LoVo (cell line): ENCODE data around the gene TRIM32.

Source experiments
- DNase-seq: peaks from one replicate; pipeline ENCODE4 v3.0.0-alpha.2; 2016; ENCODE audit warnings: low spot score

The TRIM32 gene

GRCh38 chr9:116705531-116705930 is 18.4 kb downstream of the TRIM32 start:
- no peak for DNase-seq

- no peak for DNase-seq
Observed at GRCh38 chr9:116706310-116707290, 19.5 kb downstream of the TRIM32 start.

- no peak for DNase-seq
Observed at GRCh38 chr9:116712781-116713180, 25.7 kb downstream of the TRIM32 start.

DNA sequence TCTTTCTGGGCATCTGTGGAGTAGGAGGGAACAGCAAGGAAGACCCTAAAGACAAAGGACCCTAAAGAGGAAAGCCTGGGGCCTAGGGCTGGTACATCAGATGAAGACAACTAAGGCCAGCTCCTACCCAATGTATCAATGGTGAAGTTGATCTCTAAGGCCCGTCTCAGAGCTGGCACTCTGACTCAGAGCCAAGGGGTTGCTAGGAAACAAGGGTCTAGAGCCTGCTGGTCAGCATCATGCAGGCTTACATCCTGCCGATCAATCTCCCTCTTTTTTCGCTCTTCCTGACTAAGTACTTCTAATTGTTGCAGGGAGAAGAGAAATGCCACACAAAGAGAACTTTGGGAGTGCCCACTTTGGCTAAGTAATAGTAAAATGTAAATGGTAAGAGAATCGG is 26.2 kb downstream of the TRIM32 start:
- DNase-seq: no peak

GRCh38 chr9:116715751-116716150 is 28.6 kb downstream of the TRIM32 start:
- DNase-seq: no peak

- no peak for DNase-seq
Observed at GRCh38 chr9:116716438-116716837, 29.3 kb downstream of the TRIM32 start.

- DNase-seq: no peak
Observed at GRCh38 chr9:116717150-116717549, 30.0 kb downstream of the TRIM32 start.

- no peak for DNase-seq
Observed at GRCh38 chr9:116718111-116718510, 31.0 kb downstream of the TRIM32 start.

- no peak for DNase-seq
Observed at GRCh38 chr9:116720111-116720510, 33.0 kb downstream of the TRIM32 start.

DNA sequence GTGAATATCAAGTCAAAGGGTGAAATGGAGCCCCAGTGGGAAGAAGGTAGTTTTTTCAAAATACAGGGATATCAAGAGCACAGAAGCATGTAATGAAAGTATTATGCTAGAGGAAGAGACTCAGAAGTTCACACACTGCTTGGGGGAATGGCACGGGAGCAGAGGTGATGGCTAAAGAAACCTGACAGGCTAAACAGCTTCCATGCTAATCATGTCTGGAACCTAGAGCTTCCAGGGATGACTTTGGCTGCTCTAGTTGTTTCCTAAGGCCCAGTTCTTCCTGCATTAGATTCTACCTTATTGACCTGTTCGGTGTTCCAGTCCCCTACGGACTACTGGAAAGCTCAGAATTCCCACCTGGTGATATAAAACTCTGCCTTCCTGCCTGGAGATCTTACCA is 34.3 kb downstream of the TRIM32 start:
- DNase-seq: no peak

DNA sequence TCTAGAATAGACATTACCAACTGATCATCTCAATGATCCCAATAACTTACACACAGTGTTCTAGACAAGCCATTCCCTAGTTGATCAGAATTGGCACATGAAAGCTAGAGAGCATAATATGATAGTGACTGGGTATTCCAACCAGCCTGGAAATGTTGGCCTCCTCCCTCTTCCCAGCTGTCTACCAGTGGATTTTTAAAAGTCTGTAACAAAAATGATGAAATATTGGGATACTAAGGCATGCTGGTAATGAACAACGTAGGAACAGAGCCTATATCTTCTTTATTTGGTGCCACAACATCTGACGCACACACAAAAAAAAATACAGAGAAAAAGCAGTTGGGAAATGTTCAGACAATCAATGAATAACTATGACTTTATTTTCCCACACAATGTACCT is 34.8 kb downstream of the TRIM32 start:
- no peak for DNase-seq

- no peak for DNase-seq
Observed at GRCh38 chr9:116724123-116724522, 37.0 kb downstream of the TRIM32 start.

DNA sequence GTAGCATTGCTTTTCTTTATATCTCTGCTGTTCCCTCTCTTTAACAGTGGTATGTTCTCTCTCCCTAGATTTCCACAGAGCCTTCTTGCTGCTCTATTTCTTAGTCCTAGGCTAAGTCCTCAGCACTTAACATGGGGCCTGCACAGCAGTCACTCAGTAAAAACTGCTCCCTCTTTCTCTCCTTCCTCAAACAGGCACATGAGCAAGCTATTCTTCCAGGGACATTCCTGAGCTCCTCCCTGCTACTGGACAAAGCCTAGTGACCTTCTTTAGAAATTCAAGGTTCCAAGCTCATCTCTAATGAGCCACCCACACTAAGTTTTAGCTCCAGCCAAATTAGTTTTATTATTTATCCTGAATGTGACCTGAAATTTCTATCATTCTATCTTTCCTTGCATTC is 39.5 kb downstream of the TRIM32 start:
- DNase-seq: no peak

DNA sequence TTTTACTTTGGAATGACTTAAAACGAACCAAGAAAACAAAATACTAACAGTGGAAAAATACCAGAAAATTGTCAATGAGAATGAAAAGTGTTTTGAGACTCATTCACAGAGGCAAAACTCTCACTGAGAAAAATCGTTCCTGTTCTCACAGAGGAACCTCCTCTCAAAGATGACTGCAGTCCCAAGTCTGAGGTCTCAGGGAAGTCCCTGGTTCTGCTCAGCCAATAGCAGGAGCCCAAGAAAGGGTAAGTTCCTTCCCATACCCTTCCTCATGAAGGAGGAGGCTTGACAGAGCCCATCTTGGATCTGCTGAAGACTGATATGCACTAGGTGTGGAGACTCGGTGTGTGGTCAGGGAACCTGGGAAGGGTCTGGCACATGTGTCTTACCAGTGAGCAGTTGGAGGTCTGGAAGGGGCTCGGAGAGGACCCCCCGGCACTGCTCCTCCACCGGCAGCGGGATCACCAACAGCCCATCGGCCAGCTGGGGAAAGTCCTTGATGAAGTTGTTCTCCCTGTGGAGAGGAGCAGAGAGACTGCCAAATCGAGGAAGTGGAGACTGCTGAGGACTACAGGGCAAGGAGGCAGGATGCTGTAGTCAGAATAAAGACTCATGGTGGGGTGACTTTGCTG is 46.0 kb downstream of the TRIM32 start:
- no peak for DNase-seq

- no peak for DNase-seq
Observed at GRCh38 chr9:116736399-116737151, 49.5 kb downstream of the TRIM32 start.

DNA sequence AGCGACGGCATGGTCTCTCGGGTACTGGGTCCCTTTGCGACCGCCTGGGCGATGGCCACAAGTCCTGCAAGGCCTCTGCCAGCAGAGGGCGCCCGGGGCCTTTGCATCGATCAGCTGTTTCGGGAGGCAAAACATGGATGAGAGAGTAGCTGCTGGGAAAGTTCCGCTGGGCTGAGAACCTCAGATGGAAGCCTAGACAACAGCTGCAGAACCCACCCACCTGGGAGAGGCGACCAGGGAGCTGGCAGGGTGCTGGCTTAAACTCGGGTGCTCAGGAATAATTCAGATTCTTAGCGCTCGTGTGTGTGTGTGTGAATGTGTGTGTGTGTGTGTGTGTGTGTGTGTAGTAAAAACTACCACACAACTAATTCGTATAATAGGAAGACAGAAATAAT is 50.0 kb downstream of the TRIM32 start:
- peak; percentile 69 for DNase-seq

DNA sequence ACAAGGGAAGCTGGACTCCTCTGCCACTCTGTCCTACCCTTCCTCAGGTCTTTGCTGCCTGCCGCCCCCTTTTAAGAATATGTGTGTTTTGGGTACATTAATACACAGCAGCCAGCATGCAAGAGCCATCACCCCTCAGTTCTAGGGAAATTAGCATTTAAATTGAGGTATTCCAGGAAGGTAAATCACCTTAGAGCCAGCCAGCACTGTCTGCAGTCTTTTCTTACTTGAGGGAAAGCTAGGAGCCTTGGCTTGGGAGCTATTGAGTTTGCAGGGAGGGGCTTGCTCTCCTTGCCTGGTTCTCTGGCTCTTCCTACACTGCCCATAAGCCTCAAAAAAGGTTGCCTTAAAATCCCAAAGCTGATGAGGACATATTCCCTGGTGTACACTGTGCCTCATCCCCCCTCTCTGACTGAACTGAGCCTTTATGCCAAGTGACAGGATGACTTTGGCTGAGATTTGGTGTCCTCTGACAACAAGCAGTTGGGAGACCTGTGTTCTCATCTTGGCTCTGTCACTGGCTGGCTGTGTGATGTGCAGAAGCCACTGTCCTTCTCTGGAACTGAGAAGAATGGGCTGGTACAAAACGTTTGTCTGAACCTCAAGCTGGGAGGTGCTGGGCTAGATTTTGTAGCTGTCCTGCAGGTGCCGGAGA is 54.1 kb downstream of the TRIM32 start:
- no peak for DNase-seq

DNA sequence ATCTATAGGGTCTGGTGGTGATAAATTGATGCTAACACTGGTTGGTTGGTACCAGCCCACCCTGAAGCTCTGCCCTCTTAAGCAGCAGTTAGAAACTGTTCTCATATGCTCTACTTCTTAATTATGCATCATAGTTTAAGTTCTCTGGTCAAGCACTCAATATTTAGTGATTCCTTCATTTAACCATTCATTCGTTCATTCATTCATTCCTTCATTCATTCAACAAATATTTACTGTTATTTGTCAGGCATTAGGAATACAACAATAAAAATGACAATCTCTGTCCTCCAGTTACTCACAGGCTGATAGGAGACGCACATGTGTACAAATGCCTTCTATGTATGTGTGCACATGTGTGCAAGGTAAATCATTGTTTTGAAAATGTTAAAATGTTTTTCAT is 54.6 kb downstream of the TRIM32 start:
- DNase-seq: no peak

GRCh38 chr9:116749176-116749575 is 62.1 kb downstream of the TRIM32 start:
- DNase-seq: no peak

DNA sequence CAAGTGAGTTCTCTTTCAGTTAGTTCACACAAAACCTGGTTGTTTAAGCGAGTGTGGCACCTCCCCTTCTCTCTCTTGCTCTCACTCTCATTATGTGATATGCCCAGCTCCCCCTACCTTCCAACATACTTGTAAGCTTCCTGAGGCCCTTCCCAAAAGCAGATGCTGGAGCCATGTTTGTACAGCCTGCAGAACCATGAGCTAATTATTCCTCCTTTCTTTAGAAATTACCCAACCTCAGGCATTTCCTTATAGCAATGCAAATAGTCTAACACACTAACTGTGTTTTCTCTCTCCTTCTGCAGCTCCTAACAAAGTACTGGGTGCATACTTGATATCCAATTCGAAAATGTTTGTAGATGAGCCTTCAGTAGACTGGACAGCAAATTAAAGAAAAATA is 62.7 kb downstream of the TRIM32 start:
- DNase-seq: no peak

DNA sequence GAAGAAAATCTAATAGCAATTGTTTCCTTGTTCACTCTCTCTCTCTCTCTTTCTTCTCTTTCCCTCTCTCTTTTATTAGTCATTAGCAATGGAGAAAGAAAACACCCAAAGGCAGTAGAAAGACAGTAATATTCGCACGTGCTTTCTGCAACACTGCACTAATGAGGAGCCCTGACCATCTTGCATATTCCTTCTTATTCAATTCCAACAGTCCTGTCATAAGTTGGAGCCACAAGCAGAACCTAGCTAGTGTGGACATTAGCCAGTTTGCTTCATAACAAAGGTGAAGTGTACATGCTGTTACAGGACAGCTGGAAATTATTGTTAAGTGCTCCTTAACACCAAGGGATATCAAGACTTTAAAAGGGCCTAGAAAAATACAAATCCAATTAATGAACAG is 63.4 kb downstream of the TRIM32 start:
- DNase-seq: no peak
